DMS153 treated with DMSO at 0.1 percent for 48 hours (cell line): ENCODE results near the gene MAPKAP1.
A peak's percentile ranks its signal among the peaks of the same experiment; 100 is the strongest.
"Not testable (repeated sequence)": the region's sequence is repeated elsewhere in the genome, so short reads cannot be mapped to it uniquely, and the experiment has no call there.

Experiments used
- DNase-seq: peaks from one replicate; lab custom pipeline; 2025; ENCODE audit not compliant: unreplicated experiment; lab: John Stamatoyannopoulos, UW

Gene MAPKAP1

GRCh38 chr9:125571824-125572223, 135.2 kb downstream of the MAPKAP1 start:
- not testable (repeated sequence) for DNase-seq

- DNase-seq = no peak
These were observed 136.8 kb downstream of the MAPKAP1 start for GRCh38 chr9:125570246-125570645.

- no peak for DNase-seq
These were observed 138.4 kb downstream of the MAPKAP1 start for GRCh38 chr9:125568621-125569020.

DNA sequence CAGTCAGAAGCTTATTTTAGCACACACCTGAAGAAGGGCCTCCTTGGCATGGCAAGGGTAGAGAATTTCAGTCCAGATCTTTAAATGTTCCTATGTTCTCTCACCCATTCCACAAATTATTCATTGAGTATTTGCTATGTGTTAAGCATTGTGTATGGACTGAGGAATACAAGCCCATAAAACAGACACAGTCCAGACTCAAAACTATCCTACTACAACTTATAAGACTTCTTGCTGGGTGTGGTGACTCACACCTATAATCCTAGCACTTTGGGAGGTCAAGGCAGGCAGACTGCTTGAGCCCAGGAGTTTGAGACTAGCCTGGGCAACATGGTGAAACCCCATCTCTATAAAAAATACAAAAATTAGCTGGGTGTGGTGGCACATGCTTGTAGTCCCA, 141.0 kb downstream of the MAPKAP1 start:
- DNase-seq = not testable (repeated sequence)

DNA sequence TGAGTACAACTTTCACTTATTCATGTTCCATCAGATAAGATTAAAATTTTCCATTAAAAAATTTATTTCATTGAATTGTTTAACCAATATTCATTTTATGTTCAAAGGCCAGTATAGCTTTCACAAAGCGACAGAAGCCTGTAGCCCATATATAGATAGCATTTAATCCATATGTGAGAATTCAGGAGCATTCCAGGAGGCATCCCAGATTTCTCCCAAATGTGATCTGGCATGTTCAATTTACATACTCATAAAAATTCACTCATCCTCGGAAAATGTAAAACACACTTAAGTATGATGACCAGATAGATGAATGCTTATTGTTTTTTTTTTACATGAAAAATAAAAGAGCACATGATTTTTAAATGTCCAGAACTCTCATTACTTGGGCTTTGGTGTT, 141.9 kb downstream of the MAPKAP1 start:
- DNase-seq = no peak

DNA sequence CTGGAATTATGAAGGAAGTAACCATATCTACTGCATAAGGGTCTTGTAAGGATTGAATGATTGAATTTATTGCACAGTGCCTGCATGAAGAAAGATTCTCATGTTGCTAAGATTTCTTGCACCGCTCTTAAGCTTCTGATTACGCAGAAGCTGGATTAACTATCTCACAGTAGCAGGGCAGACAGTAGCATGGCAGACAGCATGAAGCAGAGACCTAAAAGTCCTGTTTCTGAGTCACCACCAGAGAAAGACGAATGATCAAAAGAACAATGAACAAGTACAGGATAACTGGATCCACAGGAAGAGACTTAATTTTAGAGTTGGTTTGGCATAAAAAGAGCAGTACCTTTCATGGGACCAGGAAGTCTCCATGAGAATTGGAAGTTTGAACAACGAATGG, 142.4 kb downstream of the MAPKAP1 start:
- no peak for DNase-seq

GRCh38 chr9:125561509-125562148, 145.4 kb downstream of the MAPKAP1 start:
- DNase-seq = no peak

DNA sequence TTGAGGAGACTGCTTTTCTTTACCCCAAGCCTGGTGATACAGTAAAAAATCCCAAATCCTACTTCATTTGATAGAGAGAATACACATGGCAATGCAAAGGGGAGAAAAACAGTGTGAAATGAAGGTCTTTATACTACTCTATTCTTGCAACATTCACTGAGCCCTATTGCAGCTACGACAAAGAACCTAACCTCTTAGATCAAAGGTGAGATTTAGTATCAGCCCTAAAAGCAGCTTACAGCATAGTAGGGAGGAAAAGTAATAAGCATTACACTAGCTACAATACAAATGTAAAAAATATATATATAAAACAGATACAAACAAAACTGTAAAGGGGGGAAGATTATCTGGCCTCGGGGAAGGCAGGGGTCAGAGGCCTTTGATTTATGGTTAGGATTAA, 147.1 kb downstream of the MAPKAP1 start:
- no peak for DNase-seq

DNA sequence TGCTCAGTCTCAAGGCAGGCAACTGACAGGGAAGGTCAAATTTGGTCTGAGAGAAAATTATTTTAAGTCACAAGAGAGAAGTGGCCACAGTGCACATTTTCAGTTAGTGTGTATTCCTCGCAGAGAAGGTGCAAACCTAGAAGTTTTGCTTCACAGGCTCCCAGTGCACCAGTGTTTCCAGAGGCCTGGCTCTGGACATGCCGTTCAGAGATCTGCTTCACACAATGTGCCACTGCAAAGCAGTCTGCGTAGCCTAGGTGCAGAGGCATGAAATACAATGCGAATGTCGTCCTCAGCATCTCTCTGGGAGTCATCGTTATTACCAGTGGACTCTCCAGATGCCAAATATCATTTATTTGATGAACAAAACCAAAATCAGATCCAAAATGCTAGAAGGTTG, 147.8 kb downstream of the MAPKAP1 start:
- DNase-seq = no peak

DNA sequence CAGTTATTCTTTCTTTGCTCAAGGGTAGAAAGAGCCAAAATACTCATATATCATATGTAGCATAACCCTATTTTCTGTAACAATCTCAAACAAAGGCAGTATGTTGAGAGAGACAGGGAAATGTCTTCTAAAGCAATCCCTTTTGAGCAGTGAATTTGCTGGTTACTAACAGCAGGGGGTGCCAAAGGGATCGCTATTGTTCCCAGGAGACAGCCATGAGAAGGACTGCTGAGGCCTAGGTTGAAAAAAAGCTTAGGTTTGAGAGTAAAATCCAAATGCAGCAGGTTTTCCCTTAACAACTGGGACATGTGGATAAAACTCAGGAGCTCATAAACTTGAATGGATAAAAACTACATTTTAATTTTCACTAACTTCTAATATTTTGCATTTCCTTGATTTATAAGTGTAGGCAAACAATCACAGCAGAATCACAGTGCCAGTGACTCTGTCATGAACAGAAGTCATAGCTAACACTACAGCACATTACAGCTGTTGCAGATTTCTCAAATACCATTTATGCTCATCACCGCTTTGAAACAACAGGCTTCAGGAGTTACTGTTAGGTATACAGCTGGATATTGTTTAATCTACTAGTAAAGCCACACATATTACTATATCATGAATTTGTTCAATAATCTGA, 148.4 kb downstream of the MAPKAP1 start:
- peak; percentile 61 for DNase-seq

DNA sequence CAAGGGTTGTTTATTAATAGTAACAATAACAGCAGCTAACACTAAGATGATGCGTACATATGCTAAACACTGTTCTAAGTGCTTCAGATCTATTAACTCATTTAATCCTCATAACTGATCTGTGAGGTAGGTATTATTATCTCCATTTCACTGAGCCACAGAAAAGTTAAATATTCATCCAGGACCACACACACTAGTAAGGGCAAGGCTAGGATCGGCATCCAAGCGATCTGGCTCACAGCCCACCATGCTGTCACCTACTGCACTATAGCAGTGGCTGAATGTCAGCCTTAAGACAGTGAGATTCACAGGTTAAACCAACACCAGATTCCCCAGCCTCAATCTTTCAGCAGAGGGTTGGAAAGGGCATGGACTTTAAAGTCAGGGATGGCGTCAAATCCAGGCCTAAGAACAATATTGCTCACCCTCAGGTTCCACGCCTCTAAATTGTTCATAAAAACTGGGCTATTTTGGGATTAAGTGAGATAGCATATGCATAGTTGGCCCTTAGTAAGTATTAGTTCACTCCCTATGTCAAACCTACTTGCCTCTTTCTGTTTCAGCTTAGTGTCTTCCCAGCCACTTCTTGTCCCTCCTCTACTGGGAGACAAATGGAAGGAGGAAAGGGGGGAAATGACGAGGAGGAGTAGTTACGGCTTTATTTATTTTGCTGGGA, 150.8 kb downstream of the MAPKAP1 start:
- no peak for DNase-seq

DNA sequence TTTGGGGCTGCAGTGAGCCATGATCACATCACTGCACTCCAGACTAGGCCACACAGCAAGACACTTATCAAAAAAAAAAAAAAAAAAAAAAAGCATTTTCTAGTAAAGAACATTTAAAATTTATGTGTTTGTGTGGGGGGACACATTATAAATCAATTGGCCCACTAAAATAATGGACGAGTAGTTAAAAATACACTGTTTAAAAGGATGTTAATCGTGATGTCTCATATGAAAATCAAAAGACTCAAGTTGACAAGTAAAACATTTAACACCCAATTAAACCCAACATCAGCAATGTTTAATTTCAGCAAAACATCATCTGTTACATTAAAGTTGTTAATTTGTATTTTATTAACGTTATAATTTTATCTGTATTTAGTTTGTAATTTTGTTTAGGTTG, 152.3 kb downstream of the MAPKAP1 start:
- DNase-seq = no peak

- no peak for DNase-seq
These were observed 155.2 kb downstream of the MAPKAP1 start for GRCh38 chr9:125551781-125552180.

DNA sequence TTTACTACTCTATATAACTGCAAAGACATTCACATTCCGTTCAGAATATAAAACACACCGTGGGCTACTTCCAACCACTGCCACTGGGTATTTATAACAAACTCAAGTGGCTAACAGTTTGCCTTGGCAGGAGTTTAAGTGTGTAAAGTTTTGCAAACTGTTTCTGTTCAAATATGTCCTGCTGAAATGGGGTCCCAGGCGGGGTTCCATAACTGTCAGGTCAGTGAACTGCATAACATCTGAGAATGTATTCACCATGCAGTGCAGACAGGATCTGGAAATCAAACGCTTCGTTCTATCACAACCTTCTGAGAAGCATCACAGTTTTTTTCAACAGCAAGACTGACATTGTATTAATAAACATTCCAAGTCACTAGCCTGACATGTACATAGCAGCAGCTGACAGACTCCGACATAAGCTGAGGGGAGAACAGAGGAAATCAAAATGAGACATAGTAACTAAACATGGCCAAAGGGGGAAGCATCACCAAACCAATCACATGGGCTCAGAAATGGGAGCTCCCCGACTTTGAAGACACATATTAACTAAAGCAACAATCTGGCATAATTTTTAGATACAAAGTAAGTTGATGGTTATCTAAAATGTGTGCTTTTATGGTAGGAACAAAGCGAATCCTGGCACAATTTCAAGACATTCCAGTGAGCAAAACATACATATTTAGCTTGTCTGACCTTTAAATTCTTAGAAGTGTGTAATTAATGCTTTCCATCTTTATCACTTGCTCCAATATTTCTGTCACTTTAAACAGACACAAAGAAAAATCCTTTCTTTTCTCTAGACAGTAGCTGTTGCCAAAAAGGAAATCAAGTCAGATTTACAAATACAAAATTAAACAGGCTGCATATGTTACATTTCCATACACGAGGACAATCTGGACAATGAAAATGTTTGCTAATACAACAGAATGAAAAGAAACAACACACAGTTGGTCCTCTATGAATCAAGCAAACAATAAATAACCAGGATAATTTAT, 156.8 kb downstream of the MAPKAP1 start:
- DNase-seq = no peak

GRCh38 chr9:125549465-125549871, 157.5 kb downstream of the MAPKAP1 start:
- DNase-seq = no peak

DNA sequence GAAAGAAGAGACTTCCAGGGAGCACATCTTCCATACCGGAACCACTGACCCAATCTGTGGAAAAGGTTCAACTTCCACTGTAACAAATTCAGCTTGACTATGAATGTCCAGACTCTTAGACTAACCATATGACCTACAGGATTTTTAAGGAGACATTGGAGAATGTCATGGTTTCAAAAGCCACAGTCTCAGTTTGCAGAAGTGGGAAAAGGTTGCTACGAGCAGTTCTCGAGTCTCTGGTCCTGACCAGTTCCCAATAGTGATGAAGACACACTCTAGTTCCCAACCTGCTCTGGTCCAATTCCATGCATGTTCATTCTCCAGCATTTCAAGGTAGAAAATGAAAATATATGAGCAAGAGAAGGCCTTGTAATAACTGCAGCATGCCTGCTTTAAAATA, 158.0 kb downstream of the MAPKAP1 start:
- no peak for DNase-seq

DNA sequence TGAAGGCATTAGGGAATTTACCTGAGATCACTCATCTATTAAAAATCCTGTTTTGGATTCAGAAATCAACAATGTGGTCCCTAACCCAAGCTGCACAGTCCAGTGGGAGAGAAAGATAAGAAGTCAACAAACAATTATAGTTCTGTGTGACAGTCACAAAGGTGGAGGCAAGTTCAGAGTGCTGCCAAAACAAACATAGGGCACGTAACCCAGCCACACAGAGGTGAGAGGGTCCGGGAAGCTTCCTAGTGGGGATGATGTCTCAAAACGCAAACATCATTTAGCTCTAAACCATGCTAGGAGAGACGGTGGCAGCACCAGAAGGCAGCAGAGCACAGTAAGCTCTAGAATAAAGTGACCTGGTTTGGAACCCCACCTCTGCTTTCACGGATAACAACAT, 158.9 kb downstream of the MAPKAP1 start:
- DNase-seq = no peak

DNA sequence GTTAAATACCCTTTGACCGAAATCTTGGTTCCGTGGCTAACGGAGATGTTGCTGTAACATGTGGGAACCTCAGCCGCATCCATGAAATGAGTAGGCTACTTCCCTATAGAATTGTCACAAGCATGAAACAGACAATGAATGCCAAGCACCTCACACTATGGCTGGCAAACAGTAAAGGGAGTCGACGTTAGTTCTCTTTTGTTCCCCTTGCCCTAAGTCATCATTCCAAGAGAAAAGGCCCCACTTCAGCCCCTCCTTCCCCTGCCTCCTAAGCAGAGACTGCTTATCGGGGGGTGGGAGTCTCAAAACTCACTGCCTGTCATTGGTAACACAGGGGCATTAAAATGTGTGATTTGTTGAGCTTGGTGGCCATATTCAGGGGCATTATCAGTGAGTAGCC, 159.6 kb downstream of the MAPKAP1 start:
- DNase-seq = no peak

GRCh38 chr9:125545845-125546244, 161.2 kb downstream of the MAPKAP1 start:
- DNase-seq = no peak

- DNase-seq = no peak
These were observed 161.9 kb downstream of the MAPKAP1 start for GRCh38 chr9:125544988-125545651.

DNA sequence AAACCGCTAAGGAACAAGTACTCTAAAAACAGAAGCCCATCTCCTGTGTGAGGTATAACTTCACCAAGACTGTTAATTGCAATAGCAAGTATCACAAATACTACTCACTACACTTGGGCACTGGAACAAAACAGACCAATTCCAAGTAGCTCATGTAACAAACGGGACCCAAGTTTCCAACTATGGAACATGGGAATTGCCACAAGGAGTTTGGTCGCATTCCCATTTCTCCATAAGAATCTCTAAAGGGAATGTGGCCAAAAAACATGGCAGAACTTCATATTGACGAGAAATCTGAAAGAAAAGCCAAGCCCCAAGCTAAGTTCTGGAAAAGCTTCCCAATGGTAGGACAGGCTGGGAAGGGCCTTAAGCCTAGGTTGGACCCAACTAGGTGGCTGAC, 162.5 kb downstream of the MAPKAP1 start:
- DNase-seq = no peak
